Measurements from ENCODE around the gene MEIOSIN.
A peak's percentile ranks its signal among the peaks of the same experiment; 100 is the strongest.

Gene MEIOSIN

GRCh38 chr19:45765702-45766295, 32.6 kb downstream of the MEIOSIN start:
- DNase-seq (ENCODE audit: low read depth), result no peak

DNA sequence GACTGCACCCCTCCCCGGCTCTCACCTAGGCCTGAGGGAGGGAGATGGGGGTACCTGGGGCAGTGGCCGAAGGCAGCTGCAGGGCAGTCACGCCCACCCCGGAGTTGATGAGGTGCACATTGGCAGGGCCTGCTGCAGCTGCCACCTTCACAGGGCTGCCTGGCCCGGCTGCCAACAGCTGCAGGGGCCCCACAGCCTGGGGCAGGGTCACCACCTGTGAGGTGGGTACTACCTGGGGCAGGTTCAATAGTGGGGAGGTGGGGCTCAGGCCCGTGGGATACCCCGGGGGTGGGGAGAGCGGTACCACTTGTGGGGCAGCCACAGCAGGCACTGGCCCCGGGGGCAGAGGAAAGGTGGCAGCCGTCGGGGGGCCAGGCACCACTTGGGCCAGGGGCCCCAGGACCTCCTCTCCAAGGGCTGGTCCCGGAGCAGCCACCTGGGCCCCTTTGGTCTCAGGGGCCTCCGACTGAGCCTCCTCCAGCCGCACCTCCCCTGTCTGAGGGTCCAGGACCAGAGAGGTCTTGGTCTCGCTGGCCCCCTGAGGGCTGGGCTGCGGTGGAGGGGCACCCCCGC, 33.1 kb downstream of the MEIOSIN start:
- DNase-seq (ENCODE audit: low read depth), result no peak

- DNase-seq (ENCODE audit: low read depth), result no peak
Observed at GRCh38 chr19:45766869-45767346, 33.7 kb downstream of the MEIOSIN start.

GRCh38 chr19:45767410-45767880, 34.2 kb downstream of the MEIOSIN start:
- no peak for DNase-seq (ENCODE audit: low read depth)

GRCh38 chr19:45767881-45768654, 34.8 kb downstream of the MEIOSIN start:
- no peak for DNase-seq (ENCODE audit: low read depth)

DNA sequence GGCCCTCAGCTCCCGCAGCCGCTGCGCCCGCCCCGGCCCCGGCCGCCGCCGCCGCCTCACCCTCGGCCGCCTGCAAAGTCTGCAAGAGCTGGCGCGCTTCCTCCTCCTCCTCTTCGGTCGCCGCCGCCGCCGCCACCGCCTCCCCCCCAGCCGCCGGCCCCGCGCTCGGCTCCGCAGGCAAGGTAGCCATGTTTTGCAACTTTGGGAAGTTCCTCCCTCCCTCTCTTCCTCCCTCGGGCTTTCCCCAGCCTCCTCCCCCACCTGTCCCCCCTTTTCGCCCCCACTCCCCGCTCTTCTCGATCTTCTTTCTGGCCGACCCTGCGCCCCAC, 35.4 kb downstream of the MEIOSIN start:
- no peak for DNase-seq (ENCODE audit: low read depth)

GRCh38 chr19:45768984-45769782, 35.9 kb downstream of the MEIOSIN start, which contains the start of gene SIX5:
Gene SIX5 (minus strand): TSS chr19:45769252. CDS start chr19:45768844, 408 bp downstream.
- peak; percentile 86 for DNase-seq (ENCODE audit: low read depth)

DNA sequence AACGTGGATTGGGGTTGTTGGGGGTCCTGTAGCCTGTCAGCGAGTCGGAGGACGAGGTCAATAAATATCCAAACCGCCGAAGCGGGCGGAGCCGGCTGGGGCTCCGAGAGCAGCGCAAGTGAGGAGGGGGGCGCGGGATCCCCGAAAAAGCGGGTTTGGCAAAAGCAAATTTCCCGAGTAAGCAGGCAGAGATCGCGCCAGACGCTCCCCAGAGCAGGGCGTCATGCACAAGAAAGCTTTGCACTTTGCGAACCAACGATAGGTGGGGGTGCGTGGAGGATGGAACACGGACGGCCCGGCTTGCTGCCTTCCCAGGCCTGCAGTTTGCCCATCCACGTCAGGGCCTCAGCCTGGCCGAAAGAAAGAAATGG, 36.6 kb downstream of the MEIOSIN start:
- DNase-seq (ENCODE audit: low read depth), result peak; percentile 38

DNA sequence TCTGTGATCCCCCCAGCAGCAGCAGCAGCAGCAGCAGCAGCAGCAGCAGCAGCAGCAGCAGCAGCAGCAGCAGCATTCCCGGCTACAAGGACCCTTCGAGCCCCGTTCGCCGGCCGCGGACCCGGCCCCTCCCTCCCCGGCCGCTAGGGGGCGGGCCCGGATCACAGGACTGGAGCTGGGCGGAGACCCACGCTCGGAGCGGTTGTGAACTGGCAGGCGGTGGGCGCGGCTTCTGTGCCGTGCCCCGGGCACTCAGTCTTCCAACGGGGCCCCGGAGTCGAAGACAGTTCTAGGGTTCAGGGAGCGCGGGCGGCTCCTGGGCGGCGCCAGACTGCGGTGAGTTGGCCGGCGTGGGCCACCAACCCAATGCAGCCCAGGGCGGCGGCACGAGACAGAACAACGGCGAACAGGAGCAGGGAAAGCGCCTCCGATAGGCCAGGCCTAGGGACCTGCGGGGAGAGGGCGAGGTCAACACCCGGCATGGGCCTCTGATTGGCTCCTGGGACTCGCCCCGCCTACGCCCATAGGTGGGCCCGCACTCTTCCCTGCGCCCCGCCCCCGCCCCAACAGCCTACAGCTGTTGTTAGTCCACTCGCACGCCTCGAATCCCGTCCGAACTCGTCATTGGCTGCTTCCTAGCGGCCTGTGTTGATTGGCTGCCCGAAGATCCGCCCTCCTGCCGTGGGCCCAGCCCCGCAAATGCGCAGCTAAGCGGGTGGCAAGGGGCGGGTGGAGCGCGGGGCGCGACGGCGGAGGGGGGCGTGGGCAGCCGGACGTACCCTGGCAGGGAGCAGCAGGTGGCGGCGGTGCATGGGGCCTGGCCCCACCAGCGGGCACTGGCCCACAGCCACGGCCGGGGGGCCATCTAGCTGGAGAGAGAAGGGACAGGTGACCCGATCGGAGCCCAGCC, 37.2 kb downstream of the MEIOSIN start:
- peak; percentile 85 for DNase-seq (ENCODE audit: low read depth)

- no peak for DNase-seq (ENCODE audit: low read depth)
Observed at GRCh38 chr19:45771311-45771933, 38.2 kb downstream of the MEIOSIN start.

DNA sequence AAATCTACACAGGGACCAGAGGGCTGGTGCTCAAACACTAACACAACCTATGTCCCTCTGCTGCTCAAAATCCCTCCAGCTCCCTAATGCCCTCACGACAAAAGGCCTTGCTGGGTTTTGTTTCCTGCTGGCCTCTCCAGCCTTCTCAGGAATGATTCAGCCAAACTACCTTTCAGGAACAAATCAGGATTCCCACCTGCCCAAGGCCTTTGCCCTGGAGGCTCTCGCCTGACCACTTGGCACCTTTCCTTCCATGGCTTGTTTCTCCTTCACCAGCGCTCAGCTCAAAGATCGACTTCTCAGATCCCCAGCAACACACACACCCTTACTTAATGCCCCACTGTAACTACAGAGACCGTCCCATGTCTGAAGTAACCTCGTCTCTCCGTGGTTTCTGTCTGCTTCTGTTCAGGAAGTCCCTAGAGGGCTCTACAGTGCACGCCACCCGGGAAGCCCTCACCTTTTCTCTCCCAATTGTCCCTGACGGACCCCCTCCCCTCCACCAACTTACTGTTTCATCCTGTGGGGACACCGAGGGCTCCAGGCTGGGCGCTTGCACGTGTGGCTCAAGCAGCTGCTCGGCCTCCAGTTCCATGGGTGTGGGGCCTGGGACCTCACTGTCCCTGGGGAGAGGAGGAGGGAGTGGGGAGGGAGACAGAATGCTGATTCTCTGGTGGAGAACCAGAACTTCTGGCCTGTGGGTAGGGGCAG, 39.0 kb downstream of the MEIOSIN start:
- no peak for DNase-seq (ENCODE audit: low read depth)

DNA sequence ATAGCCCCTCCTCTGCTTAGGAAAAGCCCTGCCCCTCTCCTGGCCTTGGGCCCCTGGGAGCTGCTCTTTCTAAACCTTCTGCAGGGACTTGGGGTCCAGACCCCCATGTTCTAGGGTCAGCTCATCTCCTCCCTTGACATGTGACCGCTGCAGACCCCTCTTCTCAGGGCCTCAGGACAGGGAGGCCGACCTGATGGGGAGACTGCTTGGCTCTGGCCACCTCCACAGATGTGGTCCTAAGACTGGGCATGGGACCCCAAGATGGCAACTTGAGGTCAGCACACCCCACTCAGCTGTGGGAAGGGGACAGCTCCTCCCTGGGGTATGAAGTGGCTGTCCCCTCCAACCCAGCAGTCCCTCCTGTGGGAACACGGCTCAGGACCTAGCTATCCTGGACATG, 39.7 kb downstream of the MEIOSIN start:
- no peak for DNase-seq (ENCODE audit: low read depth)

GRCh38 chr19:45773384-45773783, 40.1 kb downstream of the MEIOSIN start:
- no peak for DNase-seq (ENCODE audit: low read depth)

DNA sequence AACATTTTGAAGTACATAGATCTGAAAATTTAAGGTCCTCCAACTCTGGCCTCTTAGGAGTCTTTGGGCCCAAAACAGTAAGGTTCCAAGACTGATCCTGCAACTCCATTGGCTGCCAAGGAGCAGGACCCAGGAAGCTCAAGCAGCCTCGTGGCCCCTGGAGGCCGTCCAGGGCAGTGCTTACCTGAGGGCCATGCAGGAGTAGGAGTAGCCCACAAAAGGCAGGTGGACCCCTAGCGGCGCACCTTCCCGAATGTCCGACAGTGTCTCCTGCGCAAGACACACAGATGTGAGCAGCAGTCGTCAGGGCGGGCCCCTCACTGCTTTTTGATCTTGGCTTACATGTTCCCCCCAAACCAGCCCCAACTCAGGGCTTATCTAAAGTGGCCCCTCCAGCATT, 41.5 kb downstream of the MEIOSIN start:
- DNase-seq (ENCODE audit: low read depth), result no peak

GRCh38 chr19:45777395-45777961, 44.2 kb downstream of the MEIOSIN start:
- DNase-seq (ENCODE audit: low read depth), result no peak

- no peak for DNase-seq (ENCODE audit: low read depth)
Observed at GRCh38 chr19:45778010-45778661, 44.9 kb downstream of the MEIOSIN start.

DNA sequence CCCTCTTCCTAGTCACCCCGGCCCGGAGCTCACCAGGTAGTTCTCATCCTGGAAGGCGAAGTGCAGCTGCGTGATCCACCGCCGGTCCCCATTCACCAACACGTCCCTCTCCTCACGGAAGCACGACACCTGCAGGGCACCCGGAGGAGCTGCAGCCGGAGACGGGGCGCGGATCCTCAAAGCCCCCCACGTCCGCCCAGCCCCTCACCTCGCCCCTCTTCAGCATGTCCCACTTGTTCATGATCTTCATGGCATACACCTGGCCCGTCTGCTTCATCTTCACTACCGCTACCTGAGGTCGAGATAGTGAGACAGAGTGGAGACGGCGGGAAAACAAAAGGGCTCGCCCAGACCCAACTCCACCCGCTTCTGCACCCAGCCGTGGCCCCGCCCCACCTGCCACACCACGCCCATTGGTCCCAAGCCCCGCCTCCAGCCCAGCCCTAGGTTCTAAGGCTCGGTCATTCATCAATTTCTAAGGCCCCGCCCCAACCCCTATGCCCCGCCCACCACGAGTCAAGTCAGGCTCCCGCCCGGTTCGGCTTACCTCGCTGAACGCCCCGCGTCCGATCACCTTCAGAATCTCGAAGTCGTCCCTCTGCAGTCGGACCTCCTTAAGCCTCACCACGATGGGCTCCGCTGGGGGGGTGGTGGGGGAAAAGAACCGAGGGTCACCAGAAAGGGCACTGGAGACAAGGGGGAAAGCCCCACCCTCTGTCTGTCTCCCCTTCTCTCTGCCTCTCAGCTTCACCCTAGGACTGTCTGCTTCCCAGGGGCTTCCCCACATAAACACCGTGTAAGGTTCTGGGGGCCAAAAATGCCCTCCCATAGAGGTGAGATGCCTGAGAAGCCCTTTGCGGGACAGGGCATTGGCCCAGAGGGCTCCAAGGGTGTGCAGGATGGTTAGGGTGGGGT, 46.2 kb downstream of the MEIOSIN start:
- peak; percentile 50 for DNase-seq (ENCODE audit: low read depth)

DNA sequence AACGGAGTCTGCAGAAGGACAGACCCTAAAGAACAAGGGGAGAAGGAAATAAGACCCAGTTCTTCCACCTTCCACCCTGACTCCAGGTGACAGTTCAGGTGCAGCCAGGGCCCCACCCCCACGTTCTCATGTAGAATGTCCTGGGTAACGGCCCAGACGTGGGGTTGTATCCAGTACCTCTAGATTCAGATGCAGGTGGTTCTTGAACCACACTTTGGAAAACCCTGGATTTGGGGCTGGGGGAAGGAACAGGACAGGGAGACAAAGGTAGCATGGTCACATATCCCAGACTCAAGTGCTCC, 46.9 kb downstream of the MEIOSIN start:
- no peak for DNase-seq (ENCODE audit: low read depth)

Measured in stimulated activated CD8-positive, alpha-beta memory T cell treated with anti-CD3 and anti-CD28 coated beads, Interleukin-12 subunit alpha, Interleukin-12 subunit beta, amount 100 ng/mL, for 1 hour (primary cell).